ENCODE measurements around the gene PLCB1.

PLCB1 gene

DNA sequence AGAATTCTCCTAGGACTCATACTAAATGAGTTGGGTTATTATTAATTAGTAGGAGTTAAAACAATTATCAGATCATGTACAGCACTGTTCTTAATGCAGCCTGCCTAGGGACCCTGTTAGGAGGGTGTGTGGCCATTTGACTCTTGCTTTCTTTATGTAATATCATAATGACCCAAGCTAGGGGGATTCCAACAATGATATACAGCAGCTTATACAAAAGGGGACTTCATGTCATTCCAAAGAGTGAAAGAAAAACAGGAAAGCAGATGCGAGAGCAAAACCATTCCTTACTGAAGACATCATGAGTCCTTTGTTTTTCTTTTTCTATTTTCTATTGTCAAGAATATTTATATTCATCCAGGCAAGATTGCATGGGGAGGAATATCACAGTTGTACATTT, 455.2 kb downstream of the PLCB1 start:
- H3K4me3 ChIP-seq (ENCODE audit: low read depth, low read length): no peak overlapping the region
- TF ChIP-seq, protein P1, sequence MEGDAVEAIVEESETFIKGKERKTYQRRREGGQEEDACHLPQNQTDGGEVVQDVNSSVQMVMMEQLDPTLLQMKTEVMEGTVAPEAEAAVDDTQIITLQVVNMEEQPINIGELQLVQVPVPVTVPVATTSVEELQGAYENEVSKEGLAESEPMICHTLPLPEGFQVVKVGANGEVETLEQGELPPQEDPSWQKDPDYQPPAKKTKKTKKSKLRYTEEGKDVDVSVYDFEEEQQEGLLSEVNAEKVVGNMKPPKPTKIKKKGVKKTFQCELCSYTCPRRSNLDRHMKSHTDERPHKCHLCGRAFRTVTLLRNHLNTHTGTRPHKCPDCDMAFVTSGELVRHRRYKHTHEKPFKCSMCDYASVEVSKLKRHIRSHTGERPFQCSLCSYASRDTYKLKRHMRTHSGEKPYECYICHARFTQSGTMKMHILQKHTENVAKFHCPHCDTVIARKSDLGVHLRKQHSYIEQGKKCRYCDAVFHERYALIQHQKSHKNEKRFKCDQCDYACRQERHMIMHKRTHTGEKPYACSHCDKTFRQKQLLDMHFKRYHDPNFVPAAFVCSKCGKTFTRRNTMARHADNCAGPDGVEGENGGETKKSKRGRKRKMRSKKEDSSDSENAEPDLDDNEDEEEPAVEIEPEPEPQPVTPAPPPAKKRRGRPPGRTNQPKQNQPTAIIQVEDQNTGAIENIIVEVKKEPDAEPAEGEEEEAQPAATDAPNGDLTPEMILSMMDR (IDR thresholded peaks at IDR 0.05; ENCODE audit: low read depth, low read length): no peak
- TF ChIP-seq POLR2A (IDR thresholded peaks at IDR 0.05; ENCODE audit: extremely low read depth, insufficient read length) (no peak), MYC (IDR thresholded peaks at IDR 0.05; ENCODE audit: low read depth, low read length) (no peak)
- TF ChIP-seq, protein P2, sequence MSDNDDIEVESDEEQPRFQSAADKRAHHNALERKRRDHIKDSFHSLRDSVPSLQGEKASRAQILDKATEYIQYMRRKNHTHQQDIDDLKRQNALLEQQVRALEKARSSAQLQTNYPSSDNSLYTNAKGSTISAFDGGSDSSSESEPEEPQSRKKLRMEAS (IDR thresholded peaks at IDR 0.05; ENCODE audit: low read depth, low read length): no peak
- DNase-seq (ENCODE audit: low read depth): no peak

DNA sequence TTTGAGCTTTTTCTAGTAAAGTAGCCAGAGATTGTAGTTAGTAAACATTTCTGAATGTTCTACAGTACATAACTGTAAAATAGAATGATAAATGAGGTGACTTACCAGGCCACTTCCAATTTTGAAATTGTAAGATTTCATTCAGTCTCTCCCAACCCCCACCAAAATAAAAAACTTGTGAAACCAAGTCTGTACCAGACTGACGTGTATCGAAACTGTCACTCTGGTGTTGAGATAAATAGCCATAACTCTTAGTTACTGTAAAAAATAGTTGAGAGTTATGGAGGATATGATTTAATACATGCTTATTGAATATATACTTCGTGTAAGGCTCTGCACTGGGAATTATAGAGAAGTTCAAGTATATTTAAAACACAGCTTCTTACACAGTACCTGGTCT, 455.7 kb downstream of the PLCB1 start:
- TF ChIP-seq POLR2A (IDR thresholded peaks at IDR 0.05; ENCODE audit: extremely low read depth, insufficient read length) (no peak), MYC (IDR thresholded peaks at IDR 0.05; ENCODE audit: low read depth, low read length) (no peak)
- TF ChIP-seq, protein P2 (IDR thresholded peaks at IDR 0.05; ENCODE audit: low read depth, low read length): no peak
- TF ChIP-seq, protein P1 (IDR thresholded peaks at IDR 0.05; ENCODE audit: low read depth, low read length): no peak
- H3K4me3 ChIP-seq (ENCODE audit: low read depth, low read length): no peak overlapping the region
- DNase-seq (ENCODE audit: low read depth): no peak

DNA sequence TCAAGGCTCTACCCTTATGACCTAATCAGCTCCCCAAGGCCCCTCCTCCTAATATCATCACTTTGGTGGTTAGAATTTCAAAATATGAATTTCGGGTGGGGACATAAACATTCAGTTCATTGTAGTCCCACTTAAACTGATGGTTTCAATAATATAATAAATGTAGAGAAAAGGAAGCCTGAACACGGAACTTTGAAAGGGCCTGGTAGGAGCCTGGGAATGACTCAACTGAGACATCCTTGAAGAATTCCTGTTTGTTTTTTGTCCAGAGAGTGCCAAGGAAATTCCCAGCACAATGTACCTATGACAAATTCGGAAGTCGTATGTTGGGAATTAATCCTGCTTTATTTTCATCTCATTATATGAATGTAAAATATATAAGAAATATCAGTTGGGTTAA, 457.9 kb downstream of the PLCB1 start:
- TF ChIP-seq MYC (IDR thresholded peaks at IDR 0.05; ENCODE audit: low read depth, low read length) (no peak), POLR2A (IDR thresholded peaks at IDR 0.05; ENCODE audit: extremely low read depth, insufficient read length) (no peak)
- TF ChIP-seq, protein P1 (IDR thresholded peaks at IDR 0.05; ENCODE audit: low read depth, low read length): no peak
- TF ChIP-seq, protein P2 (IDR thresholded peaks at IDR 0.05; ENCODE audit: low read depth, low read length): no peak
- no peak overlapping the region for H3K4me3 ChIP-seq (ENCODE audit: low read depth, low read length)
- DNase-seq (ENCODE audit: low read depth): peak; percentile 14

DNA sequence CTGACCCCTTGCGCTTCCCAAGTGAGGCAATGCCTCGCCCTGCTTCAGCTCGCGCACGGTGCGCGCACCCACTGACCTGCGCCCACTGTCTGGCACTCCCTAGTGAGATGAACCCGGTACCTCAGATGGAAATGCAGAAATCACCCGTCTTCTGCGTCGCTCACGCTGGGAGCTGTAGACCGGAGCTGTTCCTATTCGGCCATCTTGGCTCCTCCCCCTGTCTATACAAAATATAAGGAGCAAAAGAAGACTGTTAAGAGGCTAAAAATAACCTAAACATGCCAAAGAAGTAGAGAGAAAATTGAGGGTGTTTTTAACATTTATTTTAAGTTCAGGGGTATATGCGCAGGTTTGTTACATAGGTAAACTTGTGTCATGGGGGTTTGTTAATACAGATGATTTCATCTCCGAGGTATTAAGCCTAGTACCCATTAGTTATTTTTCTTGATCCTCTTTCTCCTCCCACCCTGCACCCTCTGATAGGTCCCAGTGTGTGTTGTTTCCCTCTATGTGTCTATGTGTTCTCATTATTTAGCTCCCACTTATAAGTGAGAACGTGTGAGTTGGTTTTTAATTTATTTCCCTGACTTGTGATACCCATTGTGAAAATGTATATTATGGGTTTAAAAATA, 469.0 kb downstream of the PLCB1 start:
- peak; percentile 27 for DNase-seq (ENCODE audit: low read depth)
- H3K4me3 ChIP-seq (ENCODE audit: low read depth, low read length): peak overlapping the region; percentile 70

DNA sequence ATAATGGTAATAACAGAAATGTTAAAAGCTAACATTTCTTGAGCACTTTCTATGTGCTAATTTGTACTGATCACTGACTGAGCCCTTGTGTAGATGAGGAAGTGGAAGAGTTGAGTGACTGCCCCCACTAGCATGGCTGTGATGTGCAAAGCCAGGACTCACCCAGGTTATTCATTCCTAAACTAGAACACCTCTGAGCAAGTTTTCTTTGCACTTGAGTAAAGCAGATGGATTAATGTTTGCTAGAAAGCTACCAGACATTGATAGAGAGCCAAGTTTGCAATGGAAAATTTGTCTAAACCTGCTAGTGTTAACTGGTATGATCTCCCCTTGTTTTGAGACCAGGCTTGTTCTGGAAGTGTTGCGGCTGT, 469.5 kb downstream of the PLCB1 start:
- DNase-seq (ENCODE audit: low read depth): peak; percentile 49

DNA sequence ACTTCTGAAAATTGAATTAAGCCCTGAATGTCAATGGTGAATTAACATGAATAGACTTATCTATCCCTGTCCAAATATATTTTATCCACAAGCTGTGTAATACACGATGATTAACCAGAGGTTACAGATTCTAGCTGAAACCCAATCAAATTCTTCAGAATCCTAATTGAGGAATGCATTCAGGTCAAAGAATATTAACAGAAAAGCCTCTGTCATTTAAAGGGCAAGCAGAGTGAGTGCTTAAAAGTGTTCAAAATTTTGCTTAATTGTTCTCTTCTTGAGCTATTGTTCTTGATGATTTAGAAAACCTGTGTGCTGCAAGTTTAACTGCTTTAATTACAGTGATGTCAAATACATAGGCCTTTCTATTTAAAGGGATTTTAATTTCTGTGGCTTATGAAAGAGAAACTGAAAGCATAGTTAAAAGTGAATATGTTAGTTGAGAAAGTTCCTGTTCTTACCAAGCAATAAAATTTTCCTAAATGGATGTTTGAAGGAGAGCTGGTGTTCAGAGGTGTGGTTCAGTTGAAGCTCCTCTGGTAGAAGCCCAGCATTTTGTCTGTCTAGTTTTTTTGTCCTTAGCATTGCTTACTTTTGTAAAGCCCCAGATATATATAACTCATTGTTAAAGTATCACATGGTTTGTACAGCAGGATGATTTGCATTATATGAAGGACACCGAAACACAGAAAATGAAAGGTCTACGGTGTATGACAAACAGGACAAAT, 470.5 kb downstream of the PLCB1 start:
- no peak overlapping the region for H3K4me3 ChIP-seq (ENCODE audit: low read depth, low read length)
- TF ChIP-seq, protein P2 (IDR thresholded peaks at IDR 0.05; ENCODE audit: low read depth, low read length): no peak
- no peak for TF ChIP-seq POLR2A (IDR thresholded peaks at IDR 0.05; ENCODE audit: extremely low read depth, insufficient read length)
- TF ChIP-seq, protein P1 (IDR thresholded peaks at IDR 0.05; ENCODE audit: low read depth, low read length): no peak
- no peak for TF ChIP-seq MYC (IDR thresholded peaks at IDR 0.05; ENCODE audit: low read depth, low read length)
- DNase-seq (ENCODE audit: low read depth): peak; percentile 9

More for the DNA sequence above, 469.5 kb downstream of the PLCB1 start:
- H3K4me3 ChIP-seq (ENCODE audit: low read depth, low read length): peak overlapping the region; percentile 70
- TF ChIP-seq, protein P2 (IDR thresholded peaks at IDR 0.05; ENCODE audit: low read depth, low read length): no peak
- TF ChIP-seq, protein P1 (IDR thresholded peaks at IDR 0.05; ENCODE audit: low read depth, low read length): no peak
- TF ChIP-seq POLR2A (IDR thresholded peaks at IDR 0.05; ENCODE audit: extremely low read depth, insufficient read length) (no peak), MYC (IDR thresholded peaks at IDR 0.05; ENCODE audit: low read depth, low read length) (no peak)
